ENCODE measurements around the gene KLRK1.
"Not testable (repeated sequence)": the region's sequence is repeated elsewhere in the genome, so short reads cannot be mapped to it uniquely, and the experiment has no call there.

KLRK1 gene

DNA sequence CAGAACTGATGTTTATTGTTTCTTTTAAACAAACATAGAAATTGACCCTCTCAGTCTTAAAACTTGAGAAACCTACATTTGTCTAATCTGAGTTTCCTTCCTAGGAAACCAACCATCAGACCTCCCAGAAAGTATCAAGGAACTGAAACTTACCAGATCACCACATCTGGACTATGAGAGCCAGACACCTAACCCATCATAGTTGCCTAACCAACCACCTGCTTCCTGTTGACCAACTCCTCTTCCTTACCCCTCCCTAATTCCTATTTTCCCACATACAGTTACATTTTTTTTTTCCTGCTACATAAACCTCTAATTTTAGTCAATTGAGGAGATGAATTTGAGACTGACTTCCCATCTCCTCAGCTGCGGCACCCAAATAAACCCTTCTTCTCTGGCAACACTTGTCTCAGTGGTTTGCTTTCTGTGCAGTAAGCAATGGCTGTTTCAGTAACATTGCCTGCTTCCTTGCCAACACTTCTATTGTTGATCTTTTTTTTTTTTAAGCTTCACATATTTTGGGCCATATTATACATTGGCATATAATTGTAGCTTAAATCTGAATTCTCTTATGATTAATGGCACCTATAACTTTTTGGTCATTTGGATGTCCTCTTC lies 47.8 kb downstream of the KLRK1 start:
- no peak for DNase-seq (ENCODE audit: extremely low read depth, low read depth)
- H3K4me3 ChIP-seq (replicated peaks; ENCODE audit: low read depth, low read length) = no peak overlapping the region
- TF ChIP-seq CTCF (IDR thresholded peaks at IDR 0.05; ENCODE audit: low read depth, low read length, missing control alignments) = no peak

DNA sequence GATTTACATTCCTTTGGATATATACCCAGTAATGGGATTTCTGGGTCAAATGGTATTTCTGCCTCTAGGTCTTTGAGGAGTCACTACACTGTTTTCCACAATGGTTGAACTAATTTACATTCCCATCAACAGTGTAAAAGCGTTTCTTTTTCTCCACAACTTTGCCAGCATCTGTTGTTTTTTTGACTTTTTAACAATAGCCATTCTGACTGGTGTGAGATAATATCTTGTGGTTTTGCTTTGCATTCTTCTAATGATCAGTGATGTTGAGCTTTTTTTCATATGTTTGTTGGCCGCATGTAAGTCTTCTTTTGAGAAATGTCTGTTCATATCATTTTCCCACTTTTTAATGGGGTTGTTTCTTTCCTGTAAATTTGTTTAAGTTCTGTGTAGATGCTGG lies 48.9 kb downstream of the KLRK1 start:
- not testable (repeated sequence) for DNase-seq (ENCODE audit: extremely low read depth, low read depth)

GRCh38 chr12:10339053-10339840 lies 50.6 kb downstream of the KLRK1 start:
- H3K4me3 ChIP-seq (replicated peaks; ENCODE audit: low read depth, low read length) = no peak overlapping the region
- TF ChIP-seq CTCF (IDR thresholded peaks at IDR 0.05; ENCODE audit: low read depth, low read length, missing control alignments) = no peak
- DNase-seq (ENCODE audit: extremely low read depth, low read depth) = no peak

More for the DNA sequence above, 48.9 kb downstream of the KLRK1 start:
- H3K4me3 ChIP-seq (replicated peaks; ENCODE audit: low read depth, low read length) = not testable (repeated sequence)

GRCh38 chr12:10338470-10338869 lies 51.4 kb downstream of the KLRK1 start:
- H3K4me3 ChIP-seq (replicated peaks; ENCODE audit: low read depth, low read length); DNase-seq (ENCODE audit: extremely low read depth, low read depth): not testable (repeated sequence)

GRCh38 chr12:10336196-10336595 lies 53.6 kb downstream of the KLRK1 start:
- not testable (repeated sequence) for DNase-seq (ENCODE audit: extremely low read depth, low read depth); H3K4me3 ChIP-seq (replicated peaks; ENCODE audit: low read depth, low read length)

- peak; percentile 59 for TF ChIP-seq CTCF (IDR thresholded peaks at IDR 0.05; ENCODE audit: low read depth, low read length, missing control alignments)
- DNase-seq (ENCODE audit: extremely low read depth, low read depth) = peak; percentile 19
- H3K4me3 ChIP-seq (replicated peaks; ENCODE audit: low read depth, low read length) = no peak overlapping the region
These were observed 58.1 kb downstream of the KLRK1 start for GRCh38 chr12:10331642-10332239.

- H3K4me3 ChIP-seq (replicated peaks; ENCODE audit: low read depth, low read length); DNase-seq (ENCODE audit: extremely low read depth, low read depth): not testable (repeated sequence)
These were observed 61.1 kb downstream of the KLRK1 start for GRCh38 chr12:10328691-10329090.
